ENCODE data around the gene ACYP1.

DNA sequence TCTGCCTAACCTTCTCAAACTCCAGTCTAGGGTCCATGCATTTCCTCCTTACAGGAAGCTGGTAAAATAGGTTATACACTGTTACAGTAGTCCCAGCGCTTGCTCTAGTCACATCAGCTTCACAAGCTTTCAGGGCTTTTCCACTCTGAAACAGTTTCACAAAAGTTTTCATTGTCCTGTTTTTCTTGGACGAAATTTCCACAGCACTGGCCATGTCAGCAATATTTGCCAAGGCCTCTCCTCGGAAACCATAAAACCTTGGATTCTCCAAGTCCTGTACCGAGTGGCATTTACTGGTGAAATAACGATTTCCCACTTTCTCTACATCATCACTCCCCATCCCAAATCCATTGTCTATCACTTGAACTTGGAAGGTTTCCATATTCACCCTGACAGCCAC, 14.7 kb downstream of the ACYP1 start:
- TF ChIP-seq POLR2A (IDR thresholded peaks at IDR 0.05) = no peak
- TF ChIP-seq, protein P1, sequence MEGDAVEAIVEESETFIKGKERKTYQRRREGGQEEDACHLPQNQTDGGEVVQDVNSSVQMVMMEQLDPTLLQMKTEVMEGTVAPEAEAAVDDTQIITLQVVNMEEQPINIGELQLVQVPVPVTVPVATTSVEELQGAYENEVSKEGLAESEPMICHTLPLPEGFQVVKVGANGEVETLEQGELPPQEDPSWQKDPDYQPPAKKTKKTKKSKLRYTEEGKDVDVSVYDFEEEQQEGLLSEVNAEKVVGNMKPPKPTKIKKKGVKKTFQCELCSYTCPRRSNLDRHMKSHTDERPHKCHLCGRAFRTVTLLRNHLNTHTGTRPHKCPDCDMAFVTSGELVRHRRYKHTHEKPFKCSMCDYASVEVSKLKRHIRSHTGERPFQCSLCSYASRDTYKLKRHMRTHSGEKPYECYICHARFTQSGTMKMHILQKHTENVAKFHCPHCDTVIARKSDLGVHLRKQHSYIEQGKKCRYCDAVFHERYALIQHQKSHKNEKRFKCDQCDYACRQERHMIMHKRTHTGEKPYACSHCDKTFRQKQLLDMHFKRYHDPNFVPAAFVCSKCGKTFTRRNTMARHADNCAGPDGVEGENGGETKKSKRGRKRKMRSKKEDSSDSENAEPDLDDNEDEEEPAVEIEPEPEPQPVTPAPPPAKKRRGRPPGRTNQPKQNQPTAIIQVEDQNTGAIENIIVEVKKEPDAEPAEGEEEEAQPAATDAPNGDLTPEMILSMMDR (IDR thresholded peaks at IDR 0.05) = no peak

Measured in body of pancreas (tissue), 4 donors.